ENCODE results near the gene KCNMB2.
"Not testable (repeated sequence)": the region's sequence is repeated elsewhere in the genome, so short reads cannot be mapped to it uniquely, and the experiment has no call there.

KCNMB2 gene

DNA sequence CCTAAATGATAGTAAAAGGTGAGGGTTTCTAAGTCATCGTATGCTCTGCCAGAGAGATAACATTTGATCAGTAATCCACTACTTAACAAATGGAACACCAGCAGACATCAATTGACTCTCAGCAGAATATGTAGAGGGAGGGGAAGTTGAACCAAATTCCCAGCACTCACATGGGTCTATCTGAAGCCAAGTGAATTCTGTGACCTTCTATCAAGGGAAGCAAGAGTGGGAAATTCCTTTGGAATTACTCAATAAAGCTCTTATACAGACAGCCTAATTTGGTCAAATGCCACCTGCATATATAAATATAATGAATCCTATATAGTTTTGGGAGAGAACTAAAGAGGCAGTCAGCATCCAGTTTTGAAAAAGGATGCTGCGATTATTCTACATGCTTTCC lies 15.8 kb upstream of the KCNMB2 start:
- no peak for DNase-seq

DNA sequence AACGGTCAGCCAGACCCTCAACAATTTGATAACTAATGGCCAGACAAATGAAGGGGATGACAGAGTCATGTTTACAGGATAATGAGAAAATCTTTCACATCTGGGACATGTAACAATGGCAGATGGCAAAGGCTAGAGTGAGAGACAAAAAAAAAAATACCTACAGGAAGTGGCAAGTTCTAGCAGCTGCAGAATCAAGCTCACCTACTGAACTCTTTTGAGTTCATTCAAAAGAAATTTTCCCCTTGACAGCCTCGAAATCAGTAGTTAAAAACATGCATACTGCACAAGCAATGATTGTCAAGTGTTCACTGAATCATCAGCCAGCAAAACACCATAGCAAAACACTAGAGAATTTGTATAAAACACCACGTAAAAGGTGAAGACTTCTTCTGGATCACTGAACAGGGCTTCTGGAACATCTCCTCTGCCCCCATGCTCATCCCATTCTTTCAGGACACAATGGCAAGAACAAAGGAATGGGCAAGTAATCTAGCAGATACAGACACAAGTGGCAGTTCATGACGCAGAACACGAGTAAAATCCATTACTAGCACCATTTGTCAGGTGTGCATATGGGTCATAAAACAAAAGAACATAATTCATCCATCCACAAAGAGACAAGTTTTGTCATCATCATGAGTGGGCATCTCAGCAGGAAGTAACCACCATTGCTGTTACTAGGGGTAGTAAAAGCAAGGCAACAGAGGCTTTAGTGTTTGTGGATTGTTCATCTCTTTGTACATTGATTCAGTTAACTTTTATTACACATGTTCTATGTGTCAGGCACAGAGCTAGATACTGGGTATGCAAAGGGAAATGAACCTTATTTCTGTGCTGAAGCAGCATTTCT lies 13.8 kb upstream of the KCNMB2 start:
- DNase-seq: peak; percentile 17

DNA sequence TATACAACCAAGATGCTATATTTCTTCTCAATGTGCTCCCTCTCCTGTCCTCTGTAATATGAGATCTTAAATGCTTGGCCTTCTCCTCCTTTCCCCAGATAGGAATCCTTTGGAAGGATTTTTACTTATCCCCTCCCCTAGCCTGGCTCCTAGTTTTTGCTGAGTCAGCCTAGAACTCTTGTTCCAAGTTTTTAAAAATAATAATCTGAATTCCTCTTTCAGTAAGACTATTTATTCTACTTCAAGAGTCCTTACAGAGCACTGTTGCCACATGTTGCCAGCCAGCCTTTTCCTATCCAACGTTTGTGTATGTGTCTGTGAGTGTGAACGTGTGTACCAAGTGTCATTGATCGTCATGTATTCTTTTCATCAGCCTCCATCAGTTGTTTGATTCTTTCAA lies 11.0 kb upstream of the KCNMB2 start:
- no peak for DNase-seq

GRCh38 chr3:178526291-178526690 lies 9.9 kb upstream of the KCNMB2 start:
- DNase-seq: no peak

DNA sequence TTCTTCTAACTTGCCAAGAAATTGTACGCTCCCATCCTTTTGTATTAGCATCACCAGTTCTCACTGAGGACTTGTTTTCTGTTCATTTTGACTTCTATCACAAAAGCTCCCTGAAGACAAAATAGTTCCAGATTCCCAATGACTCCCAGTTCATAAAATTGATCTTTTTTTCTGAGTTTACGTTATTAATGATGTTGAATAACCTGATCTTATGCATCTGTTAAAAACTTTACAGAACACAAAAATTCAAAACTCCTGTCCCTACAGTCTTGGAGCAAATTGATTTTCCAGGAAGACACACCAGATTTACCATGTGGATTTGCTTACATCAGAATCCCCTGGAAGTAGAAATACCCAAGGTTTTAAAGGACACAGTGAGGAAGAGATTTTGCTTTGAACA lies 8.3 kb upstream of the KCNMB2 start:
- no peak for DNase-seq

DNA sequence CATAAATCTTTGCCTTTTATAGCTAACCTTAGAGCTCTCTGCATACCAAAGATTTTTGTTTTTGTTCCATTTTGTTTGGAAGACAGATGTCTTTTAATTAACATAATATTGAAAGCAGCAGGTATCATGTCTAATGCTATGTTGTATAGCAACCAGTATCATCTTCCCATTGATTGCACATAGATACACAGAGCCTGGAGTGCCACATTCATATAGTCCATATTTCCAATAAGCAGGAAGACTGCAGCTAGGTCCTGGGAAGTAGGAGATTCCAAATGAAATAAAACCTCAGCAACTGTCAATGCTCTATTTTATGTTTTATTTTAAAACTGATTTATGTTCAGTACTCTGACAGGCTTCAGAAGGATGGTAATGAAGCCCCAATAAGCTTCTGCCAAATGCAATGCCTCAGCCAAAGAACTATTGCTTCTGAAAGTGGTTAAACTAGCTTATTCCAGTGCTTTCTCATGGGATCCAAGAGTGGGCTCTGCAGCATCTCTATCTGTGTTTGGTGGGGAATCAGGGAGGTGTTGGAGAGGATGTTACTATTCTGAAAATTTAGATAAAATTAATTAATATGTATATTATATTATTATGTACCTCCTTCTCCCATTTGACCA lies 6.5 kb upstream of the KCNMB2 start:
- no peak for DNase-seq

- no peak for DNase-seq
Measured at GRCh38 chr3:178532476-178532875, 3.8 kb upstream of the KCNMB2 start.

- DNase-seq: no peak
Measured at GRCh38 chr3:178537122-178537705, 978 bp downstream of the KCNMB2 start.

- no peak for DNase-seq
Measured at GRCh38 chr3:178538056-178538455, 1.8 kb downstream of the KCNMB2 start.

GRCh38 chr3:178540184-178540583 lies 3.9 kb downstream of the KCNMB2 start:
- DNase-seq: no peak

DNA sequence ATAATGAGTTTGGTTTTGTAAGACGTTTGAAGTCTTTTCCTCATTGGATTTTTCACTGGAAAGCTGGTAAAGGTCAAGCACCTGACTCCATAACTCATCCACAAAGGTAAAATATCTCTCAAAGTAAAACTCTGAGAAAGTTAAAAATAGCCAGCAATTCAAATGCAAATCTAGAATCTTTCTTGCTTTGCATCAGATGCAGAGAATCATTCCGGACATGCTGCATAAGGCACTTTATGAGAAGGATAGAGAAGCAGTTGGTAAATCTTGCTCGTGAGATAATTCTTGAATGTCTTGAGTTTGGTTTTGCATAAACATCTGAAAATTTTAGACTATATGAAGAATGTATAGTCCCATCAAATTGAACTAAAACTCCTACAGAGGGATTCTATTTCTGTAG lies 9.1 kb downstream of the KCNMB2 start:
- no peak for DNase-seq

- no peak for DNase-seq
Measured at GRCh38 chr3:178546079-178546478, 9.8 kb downstream of the KCNMB2 start.

GRCh38 chr3:178549426-178549825 lies 13.2 kb downstream of the KCNMB2 start:
- not testable (repeated sequence) for DNase-seq

DNA sequence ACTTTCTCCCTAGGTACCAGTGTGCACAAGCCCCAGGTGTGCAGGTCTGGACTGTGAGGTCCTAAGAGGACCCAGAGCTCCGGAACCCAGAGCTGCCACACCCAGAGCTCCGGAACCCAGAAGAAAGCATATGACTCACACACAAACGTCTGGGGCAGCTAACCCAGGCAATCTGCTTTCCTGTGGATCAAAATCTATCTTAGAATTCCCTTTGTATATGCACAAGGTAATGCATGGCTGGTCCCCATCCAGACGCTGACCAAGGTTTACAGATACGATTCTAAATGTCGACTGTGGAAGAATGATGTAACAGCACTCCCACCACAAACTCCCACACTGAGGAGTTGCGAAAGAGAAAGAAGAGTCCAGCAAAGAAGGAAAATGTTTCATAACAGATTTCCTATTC lies 15.7 kb downstream of the KCNMB2 start:
- DNase-seq: no peak

DNA sequence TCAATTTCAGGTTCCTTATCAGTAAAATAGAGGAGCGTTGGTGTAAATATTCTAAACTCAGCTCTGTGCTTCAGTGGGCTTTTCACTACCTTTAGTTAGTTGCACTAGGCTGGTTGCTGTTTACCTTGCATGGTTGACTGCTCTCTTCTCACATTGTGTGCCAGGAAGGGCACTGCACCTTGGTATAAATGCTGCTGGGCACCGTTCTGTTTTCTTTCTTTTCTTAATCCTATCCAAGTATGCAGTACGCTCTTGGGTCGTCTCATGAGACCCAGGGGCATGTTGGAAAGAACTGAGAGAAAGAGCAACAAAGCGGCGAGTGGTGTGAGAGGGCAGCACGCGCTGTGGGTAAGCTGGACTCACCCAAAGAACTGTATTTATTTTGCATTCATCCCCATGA lies 22.4 kb downstream of the KCNMB2 start:
- DNase-seq: no peak

DNA sequence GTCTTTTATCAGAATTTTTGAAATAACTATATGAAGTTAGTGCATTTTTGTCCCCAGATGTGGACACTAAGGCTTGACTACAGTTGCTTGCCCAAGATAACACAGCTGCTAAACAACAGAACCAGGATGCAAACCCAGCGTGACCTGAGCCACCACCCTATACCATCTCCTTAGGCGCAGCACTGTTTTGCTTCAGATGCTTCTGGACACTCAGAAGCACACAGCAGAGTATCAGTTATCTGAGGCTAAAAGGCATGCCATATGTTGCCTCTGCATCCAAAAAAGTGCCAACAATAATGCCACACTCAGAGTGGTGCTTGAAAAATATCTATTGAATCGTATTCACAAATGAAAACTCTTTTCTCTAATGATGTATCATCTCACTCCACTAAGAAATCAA lies 24.5 kb downstream of the KCNMB2 start:
- no peak for DNase-seq

DNA sequence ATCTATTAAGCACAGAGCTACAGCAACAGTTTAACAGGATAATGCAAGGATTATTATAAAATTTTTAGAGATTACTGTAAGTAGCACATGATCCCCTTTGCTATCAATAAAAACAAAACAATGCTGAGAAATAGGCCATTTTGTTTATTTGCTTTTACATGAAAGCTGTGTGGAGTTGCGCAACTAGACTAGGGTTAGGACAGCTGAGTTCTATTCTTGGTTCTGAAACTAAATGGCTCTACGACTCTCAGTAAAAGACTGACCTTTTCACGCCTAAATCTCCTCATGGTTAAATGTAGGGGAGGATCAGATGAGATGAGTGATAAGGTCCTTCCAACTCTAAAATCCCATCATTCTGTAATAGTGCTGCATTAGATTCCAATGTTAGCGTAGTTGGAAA lies 25.0 kb downstream of the KCNMB2 start:
- DNase-seq: no peak

DNA sequence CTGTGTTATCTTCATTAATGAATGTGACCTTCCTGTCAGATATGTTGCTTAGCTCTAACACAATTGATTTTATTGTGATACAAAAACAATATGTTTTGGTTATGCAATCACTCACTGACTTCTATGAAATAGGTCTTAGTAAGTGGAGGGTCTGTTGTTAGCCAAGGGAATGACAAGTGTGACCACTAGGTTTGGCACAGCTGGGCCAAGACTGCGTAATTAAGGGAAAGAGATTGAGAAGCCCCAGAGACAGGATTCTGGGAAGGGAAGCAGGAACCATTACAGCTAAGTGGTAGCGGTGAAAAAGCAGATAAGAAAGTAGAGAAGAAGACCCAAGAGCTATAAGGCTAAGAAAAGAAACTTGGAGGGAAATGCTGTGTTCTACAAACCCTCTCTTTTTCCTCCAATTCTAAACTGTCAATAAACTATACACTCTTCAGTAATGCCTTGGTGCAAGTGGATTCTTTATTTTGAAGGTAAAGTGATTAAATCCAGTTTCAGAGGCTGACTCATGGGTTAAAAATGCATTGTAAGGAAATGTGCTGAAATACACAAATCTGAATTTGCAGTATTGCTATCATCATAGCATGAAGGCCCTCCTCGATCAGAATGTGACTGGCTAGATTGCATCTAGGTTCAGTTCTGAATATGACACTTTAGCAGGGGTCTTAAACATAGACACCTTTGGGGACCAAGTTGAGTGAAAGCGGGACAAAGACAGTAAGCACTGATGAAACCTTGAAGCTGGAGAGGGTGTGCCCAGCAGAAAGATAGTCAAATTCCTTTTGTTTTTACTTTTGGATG lies 26.1 kb downstream of the KCNMB2 start:
- no peak for DNase-seq

GRCh38 chr3:178562947-178563232 lies 26.7 kb downstream of the KCNMB2 start:
- no peak for DNase-seq

DNA sequence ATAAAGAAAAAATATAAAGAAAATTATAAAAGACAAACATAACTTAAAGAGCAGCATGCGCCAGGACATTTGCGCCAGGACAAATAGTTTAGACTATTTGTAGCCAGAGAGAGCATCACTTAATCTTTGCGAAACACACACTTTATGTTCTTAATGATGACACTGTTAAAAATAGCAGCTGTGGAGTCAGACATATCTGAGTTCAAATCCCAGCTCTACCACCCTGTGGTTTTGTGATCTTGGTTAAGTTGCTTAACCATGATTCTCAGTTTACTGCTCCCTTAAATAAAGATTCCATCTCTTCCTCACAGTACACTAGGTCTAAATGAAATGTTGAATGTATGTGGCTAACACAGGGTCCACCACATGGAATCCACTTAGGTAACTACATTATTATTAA lies 31.4 kb downstream of the KCNMB2 start:
- no peak for DNase-seq

- no peak for DNase-seq
Measured at GRCh38 chr3:178568155-178568731, 32.0 kb downstream of the KCNMB2 start.

DNA sequence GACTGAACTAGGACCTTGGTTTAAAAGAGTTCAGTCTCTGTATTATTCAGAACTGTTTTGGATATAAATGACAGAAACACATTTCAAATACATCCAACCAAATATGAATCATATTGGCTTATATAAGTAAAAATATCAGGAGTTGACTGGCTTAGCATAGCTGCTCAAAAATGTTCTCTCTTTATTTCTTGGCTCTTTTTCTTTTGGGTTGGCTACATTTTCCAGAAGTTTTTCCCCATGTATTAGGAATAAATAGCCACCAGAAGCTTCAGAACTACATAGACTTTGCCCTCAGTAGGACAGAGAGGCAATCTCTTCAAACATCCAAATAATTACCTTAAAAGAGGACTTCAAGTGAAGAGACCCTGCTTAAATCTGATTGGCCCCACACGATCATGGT lies 32.7 kb downstream of the KCNMB2 start:
- no peak for DNase-seq

GRCh38 chr3:178569826-178570225 lies 33.6 kb downstream of the KCNMB2 start:
- no peak for DNase-seq

Data from NCI-H82 (cell line).